Smooth muscle cell (in vitro differentiated cells): ENCODE data around the gene DLG2. TPM values are rescaled to one million over a fixed set of nuclear protein-coding genes. Genes with fewer than 3 reads are reported as not detected.

Experiments
- DNase-seq: peaks from one replicate; lab custom pipeline; 2025; ENCODE audit not compliant: unreplicated experiment; lab: John Stamatoyannopoulos, UW
- H2AFZ ChIP-seq: fragments of 200-600 bp; sonication (generic); 2 replicates; pipeline ENCODE4 v1.6.0; 2016; ENCODE audit warnings: antibody characterized with exemption, low read depth, mild to moderate bottlenecking
- H3F3A ChIP-seq: fragments of 200-600 bp; sonication (generic); 2 replicates; pipeline ENCODE4 v1.6.0; 2017; ENCODE audit warnings: antibody characterized with exemption, low read depth
- H3K27ac ChIP-seq: fragments of 200-600 bp; sonication (generic); 2 replicates; pipeline ENCODE4 v1.5.1; 2016; ENCODE audit warnings: low read depth, mild to moderate bottlenecking
- H3K27me3 ChIP-seq: fragments of 200-600 bp; sonication (generic); 2 replicates; pipeline ENCODE4 v1.6.1; 2016; ENCODE audit warnings: low read depth, mild to moderate bottlenecking
- H3K36me3 ChIP-seq: fragments of 200-600 bp; sonication (generic); 2 replicates; pipeline ENCODE4 v1.5.1; 2016; ENCODE audit warnings: low read depth
- H3K4me1 ChIP-seq: fragments of 200-600 bp; sonication (generic); 2 replicates; pipeline ENCODE4 v1.5.1; 2016; ENCODE audit warnings: low read depth
- H3K4me2 ChIP-seq: fragments of 200-600 bp; sonication (generic); 2 replicates; pipeline ENCODE4 v1.6.0; 2016; ENCODE audit warnings: mild to moderate bottlenecking
- H3K4me3 ChIP-seq: fragments of 200-600 bp; sonication (generic); 2 replicates; pipeline ENCODE4 v1.5.1; 2016; ENCODE audit warnings: mild to moderate bottlenecking
- H3K79me2 ChIP-seq: fragments of 200-600 bp; sonication (generic); 2 replicates; pipeline ENCODE4 v1.6.0; 2016; ENCODE audit warnings: low read depth, mild to moderate bottlenecking
- H3K9ac ChIP-seq: fragments of 200-600 bp; sonication (generic); 2 replicates; pipeline ENCODE4 v1.6.0; 2016; ENCODE audit warnings: low read depth
- H3K9me3 ChIP-seq: fragments of 200-600 bp; sonication (generic); replicated peaks from 2 replicates; pipeline ENCODE4 v1.5.1; 2016; ENCODE audit warnings: low read depth
- H4K20me1 ChIP-seq: fragments of 200-600 bp; sonication (generic); 2 replicates; pipeline ENCODE4 v1.6.0; 2016; ENCODE audit warnings: low read depth
- WGBS: methylation state at CpG from one replicate; pipeline ENCODE4 v1.1.7; 2016; ENCODE audit warnings: low lambda C conversion rate; 5-methylcytosine and 5-hydroxymethylcytosine counted together
- polyA plus RNA-seq: library from polyadenylated mRNA; unstranded; fragments of >200 nt; fragmentation: Nextera tagmentation; extraction: Ambion mirVana; gene quantifications from 2 replicates; pipeline ENCODE4 v1.2.1, GENCODE V29; 2016
- total RNA-seq: library from RNA; depleted of rRNA; stranded (reverse); fragments of >200 nt; gene quantifications from 2 replicates; pipeline ENCODE4 v1.2.3, GENCODE V29; 2014
- TF ChIP-seq, protein P1 (sequence below): fragments of 200-600 bp; sonication (generic); IDR thresholded peaks from 2 replicates; pipeline ENCODE4 v1.5.1; 2017; ENCODE audit warnings: borderline replicate concordance, mild to moderate bottlenecking, antibody characterized with exemption; ENCODE audit not compliant: insufficient read depth, poor library complexity, severe bottlenecking

The DLG2 gene
- total and polyA plus RNA-seq, 2 experiments from 2014 or later = 0.74 to 1.1 TPM

DNA sequence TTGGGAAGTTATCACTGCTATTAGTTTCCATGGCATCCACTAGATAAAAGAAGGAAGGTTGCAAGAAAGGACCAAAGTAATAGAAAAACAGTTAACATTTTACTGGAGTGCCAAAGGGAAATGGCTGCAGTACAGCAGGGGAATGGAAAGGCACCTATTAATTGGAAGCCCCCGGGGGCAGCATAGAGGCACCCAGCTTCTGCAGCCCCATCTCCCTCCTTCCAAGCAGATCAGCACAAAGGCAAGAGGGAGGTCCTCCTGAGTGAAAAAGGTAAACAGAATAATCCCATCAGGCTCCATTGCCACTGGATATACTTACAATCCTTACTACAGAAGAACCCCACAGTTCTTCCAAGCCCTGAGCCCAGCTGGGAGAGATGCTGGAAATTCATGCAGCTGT lies 887.1 kb downstream of the DLG2 start:
- no peaks in the 10 kb centered on the region for H3F3A ChIP-seq
- no peak overlapping the region for H3K4me2 ChIP-seq
- H3K4me3 ChIP-seq = no peak overlapping the region
- DNase-seq = no peak
- H3K9me3 ChIP-seq = no peaks in the 10 kb centered on the region
- H3K4me1 ChIP-seq = no peaks in the 10 kb centered on the region
- no peak overlapping the region for H2AFZ ChIP-seq
- H3K9ac ChIP-seq = no peak overlapping the region
- TF ChIP-seq, protein P1, sequence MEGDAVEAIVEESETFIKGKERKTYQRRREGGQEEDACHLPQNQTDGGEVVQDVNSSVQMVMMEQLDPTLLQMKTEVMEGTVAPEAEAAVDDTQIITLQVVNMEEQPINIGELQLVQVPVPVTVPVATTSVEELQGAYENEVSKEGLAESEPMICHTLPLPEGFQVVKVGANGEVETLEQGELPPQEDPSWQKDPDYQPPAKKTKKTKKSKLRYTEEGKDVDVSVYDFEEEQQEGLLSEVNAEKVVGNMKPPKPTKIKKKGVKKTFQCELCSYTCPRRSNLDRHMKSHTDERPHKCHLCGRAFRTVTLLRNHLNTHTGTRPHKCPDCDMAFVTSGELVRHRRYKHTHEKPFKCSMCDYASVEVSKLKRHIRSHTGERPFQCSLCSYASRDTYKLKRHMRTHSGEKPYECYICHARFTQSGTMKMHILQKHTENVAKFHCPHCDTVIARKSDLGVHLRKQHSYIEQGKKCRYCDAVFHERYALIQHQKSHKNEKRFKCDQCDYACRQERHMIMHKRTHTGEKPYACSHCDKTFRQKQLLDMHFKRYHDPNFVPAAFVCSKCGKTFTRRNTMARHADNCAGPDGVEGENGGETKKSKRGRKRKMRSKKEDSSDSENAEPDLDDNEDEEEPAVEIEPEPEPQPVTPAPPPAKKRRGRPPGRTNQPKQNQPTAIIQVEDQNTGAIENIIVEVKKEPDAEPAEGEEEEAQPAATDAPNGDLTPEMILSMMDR = no peak
- H4K20me1 ChIP-seq = no peaks in the 10 kb centered on the region
- H3K79me2 ChIP-seq = no peaks in the 10 kb centered on the region
- H3K27me3 ChIP-seq = no peaks in the 10 kb centered on the region
- no peak overlapping the region for H3K27ac ChIP-seq
- 88% methylated on average over 1 of the region's 1 CpG for WGBS
- H3K36me3 ChIP-seq = no peaks in the 10 kb centered on the region

DNA sequence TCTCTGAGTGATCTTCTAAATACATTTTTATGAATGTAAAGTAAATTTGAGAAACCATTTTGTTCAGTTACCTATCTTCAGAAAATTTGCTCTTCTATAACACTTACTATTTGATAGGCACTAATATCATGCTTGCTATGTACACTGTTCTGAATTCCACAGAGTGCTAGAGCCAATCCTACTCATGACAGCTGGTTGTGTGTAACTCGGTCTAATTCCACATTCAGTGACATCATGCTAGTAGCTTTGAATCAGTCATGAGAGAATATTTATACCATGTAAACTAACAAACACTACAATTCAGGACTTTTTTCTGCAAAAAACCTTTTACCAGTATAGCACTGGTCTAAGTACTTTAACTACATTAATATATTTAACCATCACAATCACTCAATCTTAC lies 902.9 kb downstream of the DLG2 start:
- peaks cover 4% of the 10 kb centered on the region for H3K27me3 ChIP-seq
- no peaks in the 10 kb centered on the region for H3K4me1 ChIP-seq
- WGBS = 95% methylated on average over 1 of the region's 1 CpG
- H3K4me3 ChIP-seq = no peak overlapping the region
- H3K27ac ChIP-seq = no peak overlapping the region
- H3K9me3 ChIP-seq = no peaks in the 10 kb centered on the region
- TF ChIP-seq, protein P1 = no peak
- H3K9ac ChIP-seq = no peak overlapping the region
- H3K4me2 ChIP-seq = no peak overlapping the region
- H2AFZ ChIP-seq = no peak overlapping the region
- H3K36me3 ChIP-seq = no peaks in the 10 kb centered on the region
- no peak for DNase-seq
- H3K79me2 ChIP-seq = no peaks in the 10 kb centered on the region
- H3F3A ChIP-seq = no peaks in the 10 kb centered on the region
- H4K20me1 ChIP-seq = no peaks in the 10 kb centered on the region

GRCh38 chr11:84722583-84723108 lies 904.5 kb downstream of the DLG2 start:
- TF ChIP-seq, protein P1 = no peak
- Histone ChIP-seq H3K9ac (no peak overlapping the region), H3K4me2 (no peak overlapping the region), H3K9me3 (no peaks in the 10 kb centered on the region), H3K36me3 (no peaks in the 10 kb centered on the region), H4K20me1 (no peaks in the 10 kb centered on the region), H2AFZ (no peak overlapping the region), H3K27ac (no peak overlapping the region), H3K27me3 (peaks cover 11% of the 10 kb centered on the region), H3K4me3 (no peak overlapping the region), H3K4me1 (no peaks in the 10 kb centered on the region), H3K79me2 (no peaks in the 10 kb centered on the region), H3F3A (no peaks in the 10 kb centered on the region)
- no peak for DNase-seq
- 55% methylated on average over 3 of the region's 3 CpGs for WGBS

DNA sequence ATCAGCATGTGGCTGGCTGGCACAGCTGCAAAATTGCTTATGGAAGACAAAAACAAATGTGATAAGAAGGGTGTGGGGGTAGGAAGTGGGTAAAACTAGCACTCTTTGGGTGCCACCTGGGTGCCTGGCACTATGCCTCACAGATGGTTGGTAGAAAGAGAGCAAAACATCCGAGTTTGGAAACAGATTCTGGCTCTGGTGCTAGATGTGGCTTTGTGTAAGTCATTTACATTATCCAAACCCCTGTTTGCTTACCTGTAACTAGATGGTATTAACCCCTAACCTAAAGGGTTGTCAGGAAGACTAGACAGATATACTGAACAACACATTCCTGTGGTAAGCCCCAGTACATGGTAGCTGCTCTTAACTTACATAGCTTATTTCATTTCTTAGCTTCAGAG lies 905.6 kb downstream of the DLG2 start:
- Histone ChIP-seq H3K36me3 (no peaks in the 10 kb centered on the region), H4K20me1 (no peaks in the 10 kb centered on the region), H3K4me2 (no peak overlapping the region), H3K9me3 (no peaks in the 10 kb centered on the region), H3K27me3 (peaks cover 11% of the 10 kb centered on the region), H2AFZ (no peak overlapping the region), H3K4me1 (no peaks in the 10 kb centered on the region), H3K9ac (no peak overlapping the region), H3K27ac (no peak overlapping the region), H3K79me2 (no peaks in the 10 kb centered on the region), H3K4me3 (no peak overlapping the region), H3F3A (no peaks in the 10 kb centered on the region)
- WGBS = 50% methylated on average over 1 of the region's 1 CpG
- TF ChIP-seq, protein P1 = no peak
- DNase-seq = no peak
